GM12892 (cell line): ENCODE data around the gene MCUR1.

Source experiments
- POLR2A ChIP-seq: IDR thresholded peaks from 2 replicates; pipeline ENCODE4 v1.6.1; 2011; ENCODE audit warnings: low read depth, low read length, control low read depth
- POLR2AphosphoS5 ChIP-seq: IDR thresholded peaks from 2 replicates; pipeline ENCODE4 v1.6.1; 2011; ENCODE audit warnings: low read depth, low read length, control low read depth
- TAF1 ChIP-seq: IDR thresholded peaks from 2 replicates; pipeline ENCODE4 v1.6.1; 2011; ENCODE audit warnings: low read depth, mild to moderate bottlenecking, control low read depth, low read length, borderline replicate concordance

DNA sequence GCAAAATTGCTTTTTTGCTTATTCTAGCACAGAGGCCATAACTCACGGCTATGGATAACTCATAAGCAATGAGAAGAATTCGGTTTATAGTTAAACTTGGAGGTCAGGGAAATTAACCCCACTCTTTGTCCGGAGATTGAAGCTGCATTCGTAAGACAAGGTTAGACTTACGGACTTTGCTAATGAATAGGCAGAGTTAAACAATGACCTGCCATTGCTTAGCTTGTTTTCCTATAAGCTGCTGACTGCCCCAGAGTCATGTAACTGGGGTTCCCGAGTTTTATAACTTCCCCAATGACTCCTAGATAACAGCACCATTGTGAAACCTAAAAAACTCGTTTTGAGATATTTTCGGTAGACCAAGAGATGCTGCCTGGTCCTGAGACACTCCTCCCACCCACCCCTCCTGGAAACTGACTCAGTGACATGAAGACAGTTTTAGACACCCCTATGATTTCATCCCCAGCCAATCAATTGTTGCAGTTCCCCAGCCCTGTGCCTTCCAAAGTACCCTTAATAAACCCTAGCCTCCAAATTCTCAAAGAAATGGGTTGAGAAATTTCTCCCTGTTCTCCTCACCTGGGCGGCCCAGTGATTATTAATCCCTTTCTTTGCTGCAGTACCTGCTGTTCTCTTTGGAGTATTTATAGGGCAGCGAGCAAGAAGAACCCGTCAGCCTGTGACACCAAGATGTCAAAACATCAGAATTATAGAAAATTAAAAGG is 33.1 kb upstream of the MCUR1 start:
- no peak for TF ChIP-seq POLR2A
- TF ChIP-seq POLR2AphosphoS5: no peak
- TF ChIP-seq TAF1: no peak
